Measurements from ENCODE around the gene RGS7.

RGS7 gene

DNA sequence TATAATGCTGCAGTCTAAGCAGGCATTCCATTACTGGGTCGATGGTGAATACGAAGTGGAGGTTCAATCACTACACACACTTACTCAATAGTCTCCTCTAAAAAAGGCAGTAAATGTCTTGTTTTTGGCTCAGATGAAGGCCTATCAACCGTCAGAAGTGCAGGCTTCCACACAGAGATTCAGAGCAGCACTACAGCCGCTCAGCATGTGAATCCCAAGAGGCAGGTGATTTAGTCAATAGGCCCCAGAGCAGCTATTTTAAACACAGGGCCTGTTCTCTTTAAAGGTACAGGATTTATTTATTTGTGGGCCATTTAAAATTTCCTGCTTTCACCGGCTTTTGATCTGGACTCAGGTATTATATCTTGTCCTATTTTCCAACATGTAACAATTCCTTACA is 293.7 kb downstream of the RGS7 start:
- no peak overlapping the region for H3K18ac ChIP-seq (ENCODE audit: low read length)
- no peak overlapping the region for H3K27ac ChIP-seq (replicated peaks; ENCODE audit: low read length)
- H3K4me1 ChIP-seq (ENCODE audit: control insufficient read depth in 2 of 2, insufficient read depth in 1 of 2, low read depth in 1 of 2, low read length in 2 of 2) = no peaks in the 10 kb centered on the region
- no peaks in the 10 kb centered on the region for H3K36me3 ChIP-seq (replicated peaks in 1 of 2; ENCODE audit: control insufficient read depth in 2 of 2, insufficient read depth in 2 of 2, low read length in 2 of 2)
- no peak overlapping the region for H3K14ac ChIP-seq (ENCODE audit: low read length)
- H2AK5ac ChIP-seq (ENCODE audit: low read depth, low read length) = no peak overlapping the region
- H3K9ac ChIP-seq (ENCODE audit: low read depth, low read length, poor library complexity) = no peak overlapping the region
- no peak overlapping the region for H4K91ac ChIP-seq (ENCODE audit: low read depth, low read length, poor library complexity)
- H3K27me3 ChIP-seq (ENCODE audit: control insufficient read depth in 3 of 3, insufficient read depth in 3 of 3, low read depth in 1 of 3, low read length in 3 of 3) = no peaks in the 10 kb centered on the region
- no peak overlapping the region for H2BK5ac ChIP-seq (ENCODE audit: low read length)
- no peaks in the 10 kb centered on the region for H3K9me3 ChIP-seq (replicated peaks in 1 of 2; ENCODE audit: control insufficient read depth in 2 of 2, insufficient read depth in 1 of 2, low read depth in 1 of 2, low read length in 2 of 2)
- no peak overlapping the region for H3K4ac ChIP-seq (ENCODE audit: low read length)
- H2AFZ ChIP-seq (ENCODE audit: low read length) = no peak overlapping the region
- DNase-seq (ENCODE audit: low spot score) = no peak
- H3K23ac ChIP-seq (ENCODE audit: low read depth, low read length, poor library complexity) = no peak overlapping the region
- no peak overlapping the region for H4K8ac ChIP-seq (ENCODE audit: low read depth, low read length)
- H3K79me1 ChIP-seq (ENCODE audit: low read depth, low read length) = no peaks in the 10 kb centered on the region
- H3K4me2 ChIP-seq (ENCODE audit: insufficient read depth, low read length, poor library complexity, severe bottlenecking) = no peak overlapping the region
- no peak overlapping the region for H3K4me3 ChIP-seq (ENCODE audit: low read length in 2 of 2)
- WGBS, 2 donors (ENCODE audit: extremely low coverage in 2 of 2, insufficient read length in 2 of 2, insufficient replicate concordance in 1 of 2) = no CpG with 5 or more reads among the region's 5 CpGs
- H2BK15ac ChIP-seq (ENCODE audit: low read length) = no peak overlapping the region
- H2BK120ac ChIP-seq (ENCODE audit: low read depth, low read length) = no peak overlapping the region
- H2BK12ac ChIP-seq (ENCODE audit: low read length) = no peak overlapping the region

DNA sequence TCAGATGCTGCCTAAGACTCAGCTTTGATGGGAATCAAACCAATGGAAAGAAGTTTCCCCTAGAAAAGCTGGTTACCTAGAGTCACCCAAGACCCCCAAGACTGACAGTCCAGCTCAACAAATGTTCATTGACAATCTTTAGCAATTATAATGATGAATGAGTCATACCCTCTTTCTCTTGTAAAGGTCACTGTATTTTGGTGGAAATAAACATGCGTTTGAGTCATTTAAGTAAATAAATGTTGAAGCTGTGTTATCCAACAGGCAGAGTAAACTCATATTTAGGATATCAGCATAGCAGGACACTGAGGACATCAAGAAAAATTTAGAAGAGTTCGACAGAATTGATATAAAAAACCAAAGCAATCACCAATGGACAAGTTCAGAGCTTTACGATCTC is 295.9 kb downstream of the RGS7 start:
- no peak for DNase-seq (ENCODE audit: low spot score)
- Histone ChIP-seq H3K79me1 (ENCODE audit: low read depth, low read length) (no peaks in the 10 kb centered on the region), H3K4ac (ENCODE audit: low read length) (no peak overlapping the region), H2AFZ (ENCODE audit: low read length) (no peak overlapping the region), H3K4me1 (ENCODE audit: control insufficient read depth in 2 of 2, insufficient read depth in 1 of 2, low read depth in 1 of 2, low read length in 2 of 2) (no peaks in the 10 kb centered on the region), H2AK5ac (ENCODE audit: low read depth, low read length) (no peak overlapping the region), H3K14ac (ENCODE audit: low read length) (no peak overlapping the region), H3K4me3 (ENCODE audit: low read length in 2 of 2) (no peak overlapping the region), H3K27me3 (ENCODE audit: control insufficient read depth in 3 of 3, insufficient read depth in 3 of 3, low read depth in 1 of 3, low read length in 3 of 3) (no peaks in the 10 kb centered on the region), H4K91ac (ENCODE audit: low read depth, low read length, poor library complexity) (no peak overlapping the region), H2BK15ac (ENCODE audit: low read length) (no peak overlapping the region), H2BK5ac (ENCODE audit: low read length) (no peak overlapping the region), H3K18ac (ENCODE audit: low read length) (no peak overlapping the region), H3K9ac (ENCODE audit: low read depth, low read length, poor library complexity) (no peak overlapping the region), H3K4me2 (ENCODE audit: insufficient read depth, low read length, poor library complexity, severe bottlenecking) (no peak overlapping the region), H3K27ac (replicated peaks; ENCODE audit: low read length) (no peak overlapping the region), H3K23ac (ENCODE audit: low read depth, low read length, poor library complexity) (no peak overlapping the region), H4K8ac (ENCODE audit: low read depth, low read length) (no peak overlapping the region), H2BK120ac (ENCODE audit: low read depth, low read length) (no peak overlapping the region), H2BK12ac (ENCODE audit: low read length) (no peak overlapping the region), H3K9me3 (replicated peaks in 1 of 2; ENCODE audit: control insufficient read depth in 2 of 2, insufficient read depth in 1 of 2, low read depth in 1 of 2, low read length in 2 of 2) (no peaks in the 10 kb centered on the region), H3K36me3 (replicated peaks in 1 of 2; ENCODE audit: control insufficient read depth in 2 of 2, insufficient read depth in 2 of 2, low read length in 2 of 2) (no peaks in the 10 kb centered on the region)
- no CpG with 5 or more reads among the region's 3 CpGs for WGBS, 2 donors (ENCODE audit: extremely low coverage in 2 of 2, insufficient read length in 2 of 2, insufficient replicate concordance in 1 of 2)

DNA sequence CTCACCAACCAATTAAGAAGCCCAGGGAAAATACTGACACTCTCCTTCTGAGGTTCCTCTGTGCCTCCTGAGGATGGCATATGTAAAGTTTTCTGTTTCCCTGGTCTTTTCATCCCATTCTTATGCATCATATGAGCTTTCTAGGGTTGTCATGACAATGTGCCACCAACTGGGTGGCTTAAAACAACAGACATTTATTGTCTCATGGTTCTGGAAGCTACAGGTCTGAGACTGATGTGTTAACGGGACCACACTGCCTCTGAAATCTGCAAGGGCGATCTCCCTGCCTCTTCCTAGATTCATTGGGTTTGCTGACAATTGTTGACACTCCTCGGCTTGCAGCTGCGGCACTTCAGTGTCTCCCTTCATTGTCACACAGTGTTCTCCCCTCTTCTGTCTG is 308.4 kb downstream of the RGS7 start:
- Histone ChIP-seq H4K91ac (ENCODE audit: low read depth, low read length, poor library complexity) (no peak overlapping the region), H2AFZ (ENCODE audit: low read length) (no peak overlapping the region), H2AK5ac (ENCODE audit: low read depth, low read length) (no peak overlapping the region), H4K8ac (ENCODE audit: low read depth, low read length) (no peak overlapping the region), H3K23ac (ENCODE audit: low read depth, low read length, poor library complexity) (no peak overlapping the region), H3K9me3 (replicated peaks in 1 of 2; ENCODE audit: control insufficient read depth in 2 of 2, insufficient read depth in 1 of 2, low read depth in 1 of 2, low read length in 2 of 2) (no peaks in the 10 kb centered on the region), H3K4me3 (ENCODE audit: low read length in 2 of 2) (no peak overlapping the region), H2BK5ac (ENCODE audit: low read length) (no peak overlapping the region), H3K79me1 (ENCODE audit: low read depth, low read length) (no peaks in the 10 kb centered on the region), H2BK12ac (ENCODE audit: low read length) (no peak overlapping the region), H3K9ac (ENCODE audit: low read depth, low read length, poor library complexity) (no peak overlapping the region), H3K27me3 (ENCODE audit: control insufficient read depth in 3 of 3, insufficient read depth in 3 of 3, low read depth in 1 of 3, low read length in 3 of 3) (no peaks in the 10 kb centered on the region), H3K4me1 (ENCODE audit: control insufficient read depth in 2 of 2, insufficient read depth in 1 of 2, low read depth in 1 of 2, low read length in 2 of 2) (no peaks in the 10 kb centered on the region), H3K4me2 (ENCODE audit: insufficient read depth, low read length, poor library complexity, severe bottlenecking) (no peak overlapping the region), H2BK120ac (ENCODE audit: low read depth, low read length) (no peak overlapping the region), H3K27ac (replicated peaks; ENCODE audit: low read length) (no peak overlapping the region), H3K14ac (ENCODE audit: low read length) (no peak overlapping the region), H3K36me3 (replicated peaks in 1 of 2; ENCODE audit: control insufficient read depth in 2 of 2, insufficient read depth in 2 of 2, low read length in 2 of 2) (no peaks in the 10 kb centered on the region), H2BK15ac (ENCODE audit: low read length) (no peak overlapping the region), H3K18ac (ENCODE audit: low read length) (no peak overlapping the region), H3K4ac (ENCODE audit: low read length) (no peak overlapping the region)
- no peak for DNase-seq (ENCODE audit: low spot score)
- WGBS, 2 donors (ENCODE audit: extremely low coverage in 2 of 2, insufficient read length in 2 of 2, insufficient replicate concordance in 1 of 2) = no CpG with 5 or more reads among the region's 4 CpGs

DNA sequence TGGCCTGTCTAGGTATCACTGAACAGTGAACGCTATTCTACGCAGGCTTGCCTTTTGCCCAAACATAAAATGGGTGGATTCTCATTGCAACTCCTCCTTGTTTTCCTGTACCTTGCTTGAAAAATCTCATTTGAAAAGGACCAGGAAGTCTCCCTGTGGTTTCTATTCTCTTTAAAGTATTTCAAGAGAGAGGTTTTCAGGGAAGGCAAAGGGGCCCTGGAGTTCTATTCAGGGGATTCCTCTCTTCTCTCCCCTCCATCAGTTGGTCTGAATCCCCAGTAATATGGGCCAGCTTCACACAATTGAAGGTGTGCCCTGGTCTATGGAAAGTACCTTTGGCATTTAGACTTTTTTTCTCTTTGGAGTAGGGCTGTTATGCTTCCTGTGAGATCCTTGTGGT is 311.3 kb downstream of the RGS7 start:
- Histone ChIP-seq H3K36me3 (replicated peaks in 1 of 2; ENCODE audit: control insufficient read depth in 2 of 2, insufficient read depth in 2 of 2, low read length in 2 of 2) (no peaks in the 10 kb centered on the region), H3K14ac (ENCODE audit: low read length) (no peak overlapping the region), H2BK120ac (ENCODE audit: low read depth, low read length) (no peak overlapping the region), H3K9me3 (replicated peaks in 1 of 2; ENCODE audit: control insufficient read depth in 2 of 2, insufficient read depth in 1 of 2, low read depth in 1 of 2, low read length in 2 of 2) (no peaks in the 10 kb centered on the region), H2BK5ac (ENCODE audit: low read length) (no peak overlapping the region), H3K9ac (ENCODE audit: low read depth, low read length, poor library complexity) (no peak overlapping the region), H3K4me2 (ENCODE audit: insufficient read depth, low read length, poor library complexity, severe bottlenecking) (no peak overlapping the region), H2AK5ac (ENCODE audit: low read depth, low read length) (no peak overlapping the region), H4K8ac (ENCODE audit: low read depth, low read length) (no peak overlapping the region), H3K4ac (ENCODE audit: low read length) (no peak overlapping the region), H3K23ac (ENCODE audit: low read depth, low read length, poor library complexity) (no peak overlapping the region), H3K18ac (ENCODE audit: low read length) (no peak overlapping the region), H4K91ac (ENCODE audit: low read depth, low read length, poor library complexity) (no peak overlapping the region), H2AFZ (ENCODE audit: low read length) (no peak overlapping the region), H3K4me1 (ENCODE audit: control insufficient read depth in 2 of 2, insufficient read depth in 1 of 2, low read depth in 1 of 2, low read length in 2 of 2) (no peaks in the 10 kb centered on the region), H3K79me1 (ENCODE audit: low read depth, low read length) (no peaks in the 10 kb centered on the region), H2BK15ac (ENCODE audit: low read length) (no peak overlapping the region), H3K27ac (replicated peaks; ENCODE audit: low read length) (no peak overlapping the region), H2BK12ac (ENCODE audit: low read length) (no peak overlapping the region), H3K4me3 (ENCODE audit: low read length in 2 of 2) (no peak overlapping the region), H3K27me3 (ENCODE audit: control insufficient read depth in 3 of 3, insufficient read depth in 3 of 3, low read depth in 1 of 3, low read length in 3 of 3) (no peaks in the 10 kb centered on the region)
- WGBS, 2 donors (ENCODE audit: extremely low coverage in 2 of 2, insufficient read length in 2 of 2, insufficient replicate concordance in 1 of 2) = no CpG with 5 or more reads among the region's 2 CpGs
- DNase-seq (ENCODE audit: low spot score) = no peak
